Germinal center (tissue), 1 donor: ENCODE measurements around the gene SERTAD2.
A peak's percentile ranks its signal among the peaks of the same experiment; 100 is the strongest.

ENCODE experiments used
- DNase-seq: peaks from one replicate; pipeline ENCODE4 v3.0.0; 2012; ENCODE audit warnings: mixed read lengths, low spot score

SERTAD2 gene

GRCh38 chr2:64653109-64654062, at the start of gene SERTAD2:
TSS of gene SERTAD2 (minus strand) at chr2:64653913. CDS start at chr2:64636871, 17,042 bp downstream.
- peak; percentile 94 for DNase-seq

- no peak for DNase-seq
Measured at GRCh38 chr2:64700133-64700809, 46.6 kb upstream of the SERTAD2 start.

GRCh38 chr2:64699712-64700111, 46.0 kb upstream of the SERTAD2 start:
- no peak for DNase-seq

GRCh38 chr2:64698668-64699444, 45.1 kb upstream of the SERTAD2 start:
- no peak for DNase-seq

- DNase-seq, result no peak
Measured at GRCh38 chr2:64698177-64698643, 44.5 kb upstream of the SERTAD2 start.

- DNase-seq, result no peak
Measured at GRCh38 chr2:64697297-64698176, 43.8 kb upstream of the SERTAD2 start.

GRCh38 chr2:64696636-64697035, 42.9 kb upstream of the SERTAD2 start:
- DNase-seq, result no peak

GRCh38 chr2:64695721-64696261, 42.1 kb upstream of the SERTAD2 start:
- no peak for DNase-seq

- no peak for DNase-seq
Measured at GRCh38 chr2:64692401-64692800, 38.7 kb upstream of the SERTAD2 start.

GRCh38 chr2:64688909-64689308, 35.2 kb upstream of the SERTAD2 start:
- DNase-seq, result no peak

- no peak for DNase-seq
Measured at GRCh38 chr2:64686283-64686956, 32.7 kb upstream of the SERTAD2 start.

- no peak for DNase-seq
Measured at GRCh38 chr2:64685430-64685829, 31.7 kb upstream of the SERTAD2 start.

- DNase-seq, result no peak
Measured at GRCh38 chr2:64683771-64684510, 30.2 kb upstream of the SERTAD2 start.

- DNase-seq, result no peak
Measured at GRCh38 chr2:64681479-64681967, 27.8 kb upstream of the SERTAD2 start.

GRCh38 chr2:64679673-64680425, 26.1 kb upstream of the SERTAD2 start:
- no peak for DNase-seq

GRCh38 chr2:64678771-64679590, 25.3 kb upstream of the SERTAD2 start:
- DNase-seq, result no peak

- DNase-seq, result no peak
Measured at GRCh38 chr2:64677530-64677929, 23.8 kb upstream of the SERTAD2 start.

GRCh38 chr2:64675860-64676259, 22.1 kb upstream of the SERTAD2 start:
- DNase-seq, result no peak
